ENCODE measurements around the gene NANS. TPM values are rescaled to one million over a fixed set of nuclear protein-coding genes. Genes with fewer than 3 reads are reported as not detected.

NANS gene
- total and polyA plus RNA-seq, 2 of the 13 experiments (the other 11 are each of a cell fraction or from before 2014, with no cell fraction given) = 86.9 to 203 TPM

- Histone ChIP-seq H3K27me3 (ENCODE audit: control insufficient read depth in 1 of 2, insufficient read depth in 2 of 2, low read length in 2 of 2) (no peaks in the 10 kb centered on the region), H3K27ac (ENCODE audit: extremely low read length, insufficient read depth, low read length) (no peak overlapping the region), H3K4me2 (ENCODE audit: low read depth, low read length) (no peak overlapping the region), H3K9me3 (ENCODE audit: low read length) (no peaks in the 10 kb centered on the region), H3K4me1 (ENCODE audit: insufficient read depth, low read length) (peaks cover 19% of the 10 kb centered on the region), H3K79me2 (ENCODE audit: insufficient read depth, low read length) (peaks cover 38% of the 10 kb centered on the region), H4K20me1 (ENCODE audit: insufficient read depth, low read length) (peaks cover 10% of the 10 kb centered on the region; the same call in 1 of the 2 replicates), H2AFZ (ENCODE audit: low read length) (no peak overlapping the region), H3K4me3 (replicated peaks in 1 of 3; ENCODE audit: insufficient read depth in 1 of 3, low read depth in 2 of 3, low read length in 3 of 3) (no peak overlapping the region), H3K36me3 (replicated peaks in 1 of 2; ENCODE audit: control insufficient read depth in 1 of 2, insufficient read depth in 2 of 2, low read length in 2 of 2) (peaks cover 12 to 48% of the 10 kb centered on the region in 2 experiments; a peak in 4 of 5 replicates), H3K9ac (ENCODE audit: insufficient read depth, low read depth, low read length) (no peak overlapping the region)
- DNase-seq (ENCODE audit: low spot score) (no peak), ATAC-seq (no peak), FAIRE-seq (no peak)
- ChIA-PET POLR2A (no interaction called here), CTCF (ENCODE audit: low intra/inter-chr PET ratio, low total read pairs) (no interaction called here)
- intact Hi-C loops (cut with micrococcal nuclease; ENCODE audit: unreplicated experiment) (no loop called here), in situ Hi-C loops (cut with HindIII; ENCODE audit: extremely low pct_ligation_motif_present, low pct_unique_long_range_greater_than_20kb) (no loop called here)
- no TSS peak for BruUV-seq (replicated peaks)
- WGBS (ENCODE audit: low lambda C conversion rate) = 98% methylated on average over 6 of the region's 6 CpGs
- TF ChIP-seq ELF4 (CRISPR knock-in tag; IDR thresholded peaks at IDR 0.05; ENCODE audit: borderline replicate concordance) = no peak
- no peak for TF ChIP-seq ZNF138 (CRISPR knock-in tag; IDR thresholded peaks at IDR 0.05; ENCODE audit: low read depth)
- TF ChIP-seq DNMT3B (CRISPR knock-in tag; conservative IDR thresholded peaks at IDR 0.05) = no peak
- no peak for TF ChIP-seq ARID4A (CRISPR knock-in tag; IDR thresholded peaks at IDR 0.05; ENCODE audit: borderline replicate concordance)
- TF ChIP-seq BCLAF1 (IDR thresholded peaks at IDR 0.05) = no peak
- no peak for TF ChIP-seq ZBTB21 (CRISPR knock-in tag; IDR thresholded peaks at IDR 0.05)
- TF ChIP-seq ZNF646 (CRISPR knock-in tag; IDR thresholded peaks at IDR 0.05) = no peak
- TF ChIP-seq ZNF274 (CRISPR knock-in tag; IDR thresholded peaks at IDR 0.05) = no peak
Observed at GRCh38 chr9:98069551-98069950, 13.0 kb downstream of the NANS start.

Data from HepG2 (cell line).